NT2/D1 (cell line): ENCODE data around the gene ITGB6.

ENCODE experiments used
- YY1 ChIP-seq: IDR thresholded peaks from 2 replicates; pipeline ENCODE4 v1.6.1; 2011; ENCODE audit not compliant: insufficient read length, insufficient read depth
- ZNF274 ChIP-seq: IDR thresholded peaks from 2 replicates; pipeline ENCODE4 v1.6.1; 2011; ENCODE audit warnings: mild to moderate bottlenecking, low read depth, low read length

- TF ChIP-seq YY1: no peak
- no peak for TF ChIP-seq ZNF274
Observed at GRCh38 chr2:160208655-160209515, 8.8 kb upstream of the ITGB6 start.
